Activated T-helper 1 cell treated with anti-CD3 and anti-CD28 coated beads, Interleukin-12 subunit alpha, Interleukin-12 subunit beta, Interleukin-2, Interleukin-4 antibody, amounts not matched to agents 30 ng/mL and 10 ng/mL and 1 ng/mL, durations not matched to agents 14 hours and 24 hours and 36 hours (primary cell): ENCODE measurements around the gene MNAT1. TPM values are rescaled to one million over a fixed set of nuclear protein-coding genes. Genes with fewer than 3 reads are reported as not detected.

Source experiments
- DNase-seq: peaks from one replicate; pipeline ENCODE4 v3.0.0; 2021; ENCODE audit warnings: low spot score
- H3K27ac Mint-ChIP-seq: one replicate; pipeline ENCODE4 v1.8.0; 2021; ENCODE audit warnings: mild to moderate bottlenecking, mixed read lengths
- H3K27me3 Mint-ChIP-seq: one replicate; pipeline ENCODE4 v1.8.0; 2022; ENCODE audit warnings: mild to moderate bottlenecking, moderate library complexity, mixed read lengths; ENCODE audit not compliant: insufficient read depth
- H3K36me3 Mint-ChIP-seq: one replicate; pipeline ENCODE4 v1.8.0; 2021; ENCODE audit warnings: low read depth, mixed read lengths
- H3K4me1 Mint-ChIP-seq: one replicate; pipeline ENCODE4 v1.8.0; 2021; ENCODE audit warnings: low read depth, mixed read lengths
- H3K4me3 Mint-ChIP-seq: one replicate; pipeline ENCODE4 v1.8.0; 2021; ENCODE audit warnings: mild to moderate bottlenecking, moderate library complexity, mixed read lengths
- H3K9me3 Mint-ChIP-seq: one replicate; pipeline ENCODE4 v1.8.0; 2021; ENCODE audit warnings: mixed read lengths
- intact Hi-C: fragments of 100-400 bp; cut with micrococcal nuclease; formaldehyde crosslinking; loops from one replicate; pipeline ENCODE4 v1.15.1; 2024
- total RNA-seq: library from RNA; stranded (reverse); gene quantifications from 2 replicates; pipeline ENCODE4 v1.2.3, GENCODE V29; 2022

The MNAT1 gene
- total RNA-seq, 1 donor from 2014 or later, result 45.1 TPM

DNA sequence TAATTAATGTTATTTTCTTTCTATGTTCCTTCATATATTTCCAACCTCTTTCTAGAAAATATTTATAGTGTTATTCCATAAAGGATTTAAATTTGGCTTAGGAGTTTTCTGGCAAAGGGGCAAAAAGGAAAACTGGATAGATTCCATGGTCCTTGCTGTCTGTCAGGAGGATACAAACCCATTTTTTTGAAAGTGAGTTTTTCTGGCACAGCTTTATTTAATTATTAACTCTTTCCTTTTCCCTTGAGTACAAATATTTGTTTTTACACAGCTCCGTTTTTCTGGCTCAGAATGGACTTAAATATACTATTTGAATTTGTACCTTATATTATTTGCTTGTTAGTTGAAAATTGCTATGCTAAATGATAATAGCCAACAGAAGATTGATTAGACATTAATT, 56.3 kb downstream of the MNAT1 start:
- Mint-ChIP-seq H3K27ac (no peak overlapping the region), H3K4me3 (no peak overlapping the region), H3K9me3 (no peaks in the 10 kb centered on the region), H3K4me1 (no peaks in the 10 kb centered on the region), H3K27me3 (no peaks in the 10 kb centered on the region), H3K36me3 (peaks cover 8% of the 10 kb centered on the region)
- DNase-seq, result no peak
- intact Hi-C loops, result no loop called here

DNA sequence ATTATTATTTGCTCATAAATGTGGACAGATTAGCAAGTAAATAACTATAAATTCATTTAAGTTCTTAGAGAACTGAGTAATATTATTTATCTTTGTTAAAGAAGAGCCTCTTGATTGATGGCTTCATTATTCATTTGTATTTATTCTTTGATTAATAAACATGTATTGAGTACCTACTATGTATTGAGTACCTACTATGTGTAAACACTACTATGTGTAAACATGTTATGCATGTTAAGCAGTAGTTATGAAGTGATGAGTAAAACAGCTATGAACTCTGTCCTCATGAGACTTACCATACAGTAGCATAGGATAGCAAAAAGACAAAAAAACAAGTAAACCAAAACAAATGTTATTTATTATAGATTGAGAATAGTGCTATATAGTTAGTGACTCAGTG, 61.9 kb downstream of the MNAT1 start:
- Mint-ChIP-seq H3K4me1 (no peaks in the 10 kb centered on the region), H3K36me3 (peaks cover 17% of the 10 kb centered on the region), H3K4me3 (no peak overlapping the region), H3K27me3 (no peaks in the 10 kb centered on the region), H3K27ac (no peak overlapping the region), H3K9me3 (no peaks in the 10 kb centered on the region)
- intact Hi-C loops, result no loop called here
- DNase-seq, result no peak

DNA sequence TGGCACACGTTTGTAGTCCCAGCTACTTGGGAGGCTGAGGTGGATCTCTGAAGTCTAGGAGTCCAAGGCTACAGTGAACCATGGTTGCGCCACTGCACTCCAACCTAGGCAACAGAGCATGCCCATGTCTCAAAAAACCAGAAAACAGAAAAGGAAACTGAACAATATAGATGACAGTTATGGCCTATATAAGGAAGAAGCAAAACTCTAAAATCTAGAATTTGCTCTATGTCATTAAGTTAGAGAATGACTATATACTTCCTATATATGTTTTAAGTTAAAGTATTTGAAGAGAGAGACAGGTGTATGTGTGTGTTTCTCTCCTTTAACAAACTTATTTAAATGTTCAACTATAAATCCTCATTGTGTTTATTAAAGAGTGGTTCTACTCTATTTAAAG, 65.8 kb downstream of the MNAT1 start:
- Mint-ChIP-seq H3K4me3 (no peak overlapping the region), H3K4me1 (no peaks in the 10 kb centered on the region), H3K36me3 (peaks cover 19% of the 10 kb centered on the region), H3K27ac (no peak overlapping the region), H3K27me3 (no peaks in the 10 kb centered on the region), H3K9me3 (no peaks in the 10 kb centered on the region)
- intact Hi-C loops, result no loop called here
- DNase-seq, result no peak

DNA sequence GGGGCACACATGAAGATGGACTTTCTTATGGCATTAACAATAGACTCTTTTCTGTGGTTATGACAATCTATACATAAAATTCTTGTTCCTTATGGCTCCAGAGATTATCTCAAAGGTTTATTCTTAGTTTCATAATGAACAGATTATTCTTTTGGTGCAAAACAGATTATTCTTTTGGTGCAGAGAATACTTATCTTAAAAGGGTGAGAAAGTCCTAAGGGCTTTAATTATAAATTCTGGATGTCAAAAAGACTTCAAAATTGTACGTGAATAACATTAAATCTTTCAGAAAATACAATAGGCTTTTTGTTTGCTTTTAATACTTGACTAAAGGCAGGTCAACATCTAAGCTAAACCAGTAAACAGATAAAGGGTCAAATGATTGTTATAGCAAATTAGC, 69.3 kb downstream of the MNAT1 start:
- no peak for DNase-seq
- Mint-ChIP-seq H3K4me3 (no peak overlapping the region), H3K9me3 (no peaks in the 10 kb centered on the region), H3K27me3 (no peaks in the 10 kb centered on the region), H3K4me1 (no peaks in the 10 kb centered on the region), H3K36me3 (peaks cover 18% of the 10 kb centered on the region), H3K27ac (no peak overlapping the region)
- intact Hi-C loops, result no loop called here

DNA sequence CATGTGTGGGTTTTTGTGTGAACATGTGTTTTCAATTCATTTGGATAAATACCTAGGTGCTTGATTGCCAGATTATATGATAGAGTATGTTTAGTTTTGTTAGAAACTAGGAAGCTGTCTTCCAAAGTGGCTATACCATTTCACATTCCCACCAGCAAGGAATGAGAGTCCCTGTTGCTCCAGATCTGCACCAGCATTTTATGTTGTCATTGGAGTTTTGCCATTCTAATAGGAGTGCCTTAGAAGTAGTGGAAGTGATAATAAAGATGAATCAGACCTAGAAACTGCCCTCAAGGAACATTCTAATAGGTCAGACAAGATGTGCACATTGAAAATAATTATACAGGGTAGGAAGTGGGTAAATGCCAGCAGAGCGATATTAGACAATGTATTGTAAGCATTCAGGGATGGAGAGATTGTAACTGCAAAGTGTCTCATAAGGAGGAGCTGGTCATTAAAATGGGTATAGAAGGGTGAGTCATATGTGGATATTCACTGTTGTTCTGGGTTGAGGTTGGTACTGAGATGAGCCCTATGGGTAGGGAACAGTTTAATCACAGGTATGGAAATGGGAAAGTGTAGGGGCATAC, 71.4 kb downstream of the MNAT1 start:
- Mint-ChIP-seq H3K9me3 (no peaks in the 10 kb centered on the region), H3K4me1 (no peaks in the 10 kb centered on the region), H3K36me3 (peaks cover 12% of the 10 kb centered on the region), H3K27ac (no peak overlapping the region), H3K4me3 (no peak overlapping the region), H3K27me3 (no peaks in the 10 kb centered on the region)
- DNase-seq, result no peak
- intact Hi-C loops, result no loop called here

DNA sequence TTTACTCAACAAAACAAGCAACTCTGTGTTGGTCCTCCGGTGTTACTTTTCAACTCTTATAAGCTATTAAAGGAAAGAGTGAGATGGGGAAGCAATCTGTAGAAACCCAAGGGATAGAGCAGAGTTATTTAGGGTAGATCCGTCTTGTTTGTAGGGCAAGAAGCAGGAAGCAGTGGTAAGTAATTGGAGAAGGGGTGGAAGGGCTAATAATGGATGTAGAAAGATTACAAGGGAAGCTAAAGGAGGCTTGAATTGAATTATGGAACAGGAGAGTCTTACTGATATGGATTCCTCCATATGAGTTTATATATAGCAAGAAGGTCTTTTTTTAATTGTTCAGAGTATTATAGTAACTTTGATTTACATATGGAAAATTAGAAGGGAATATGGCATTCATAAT, 72.7 kb downstream of the MNAT1 start:
- peaks cover 16% of the 10 kb centered on the region for H3K36me3 Mint-ChIP-seq
- H3K27me3 Mint-ChIP-seq, result no peaks in the 10 kb centered on the region
- H3K27ac Mint-ChIP-seq, result no peak overlapping the region
- no peaks in the 10 kb centered on the region for H3K9me3 Mint-ChIP-seq
- H3K4me1 Mint-ChIP-seq, result no peaks in the 10 kb centered on the region
- intact Hi-C loops, result no loop called here
- no peak for DNase-seq
- H3K4me3 Mint-ChIP-seq, result no peak overlapping the region

DNA sequence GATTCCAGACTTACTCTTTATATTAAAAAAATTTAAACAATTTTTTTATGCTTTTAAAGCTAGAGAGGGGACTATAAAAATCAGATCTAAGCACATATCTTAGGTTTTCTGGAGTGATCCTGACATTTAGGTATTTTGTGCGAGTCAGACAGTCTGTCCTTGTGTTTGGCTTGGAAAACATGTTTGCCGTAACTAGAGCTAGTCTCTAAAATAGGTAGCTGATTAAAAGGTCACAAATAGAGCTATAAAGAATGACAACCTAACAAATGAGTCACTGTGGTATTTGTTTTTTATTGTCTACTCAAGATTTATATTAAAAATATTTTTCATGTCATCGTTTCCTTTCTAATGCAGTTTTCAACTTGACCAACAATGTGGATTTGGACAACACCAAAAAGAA, 73.4 kb downstream of the MNAT1 start:
- no peaks in the 10 kb centered on the region for H3K4me1 Mint-ChIP-seq
- no peak overlapping the region for H3K4me3 Mint-ChIP-seq
- H3K9me3 Mint-ChIP-seq, result no peaks in the 10 kb centered on the region
- no peak overlapping the region for H3K27ac Mint-ChIP-seq
- intact Hi-C loops, result no loop called here
- no peaks in the 10 kb centered on the region for H3K27me3 Mint-ChIP-seq
- peaks cover 18% of the 10 kb centered on the region for H3K36me3 Mint-ChIP-seq
- DNase-seq, result no peak

DNA sequence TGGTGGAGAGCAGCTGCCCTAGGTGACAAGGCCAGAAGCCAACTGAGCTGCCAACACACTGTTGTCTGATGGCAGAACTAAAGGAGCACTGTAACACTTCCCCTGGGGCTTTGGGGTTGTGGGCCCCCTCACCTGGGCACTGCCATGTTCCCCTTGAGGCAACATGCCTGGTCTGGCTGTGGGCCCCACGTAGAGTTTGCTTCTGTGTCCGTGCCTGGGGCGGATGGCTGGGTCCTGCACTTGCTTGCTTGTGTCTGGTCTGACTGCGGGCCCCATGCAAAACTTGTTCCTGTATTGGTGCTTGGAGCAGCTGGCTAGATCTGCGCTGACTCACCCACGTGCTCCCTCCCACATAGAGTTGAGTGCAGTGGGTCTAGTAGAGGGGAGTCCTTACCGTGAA, 78.4 kb downstream of the MNAT1 start:
- Mint-ChIP-seq H3K9me3 (no peaks in the 10 kb centered on the region), H3K27me3 (no peaks in the 10 kb centered on the region), H3K36me3 (peaks cover 19% of the 10 kb centered on the region), H3K4me1 (no peaks in the 10 kb centered on the region), H3K4me3 (no peak overlapping the region), H3K27ac (no peak overlapping the region)
- intact Hi-C loops, result no loop called here
- DNase-seq, result no peak

DNA sequence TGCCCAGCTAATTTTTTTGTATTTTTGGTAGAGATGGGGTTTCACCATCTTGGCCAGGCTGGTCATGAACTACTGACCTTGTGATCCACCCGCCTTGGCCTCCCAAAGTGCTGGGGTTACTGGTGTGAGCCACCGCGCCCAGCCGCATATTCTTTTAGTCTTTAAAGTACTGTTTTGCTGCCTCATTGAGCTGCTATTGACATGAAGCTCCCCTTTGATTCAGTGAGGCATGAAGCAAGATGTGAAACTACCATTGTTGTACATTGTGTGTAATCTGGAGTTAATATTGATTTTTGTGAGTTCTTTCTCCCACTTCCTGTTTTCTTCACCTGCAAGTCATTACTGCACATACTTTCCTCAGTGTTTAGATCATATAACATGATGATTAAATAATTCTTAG, 80.8 kb downstream of the MNAT1 start:
- DNase-seq, result no peak
- Mint-ChIP-seq H3K4me3 (no peak overlapping the region), H3K4me1 (no peaks in the 10 kb centered on the region), H3K27me3 (no peaks in the 10 kb centered on the region), H3K9me3 (no peaks in the 10 kb centered on the region), H3K27ac (no peak overlapping the region), H3K36me3 (peaks cover 17% of the 10 kb centered on the region)
- intact Hi-C loops, result no loop called here

DNA sequence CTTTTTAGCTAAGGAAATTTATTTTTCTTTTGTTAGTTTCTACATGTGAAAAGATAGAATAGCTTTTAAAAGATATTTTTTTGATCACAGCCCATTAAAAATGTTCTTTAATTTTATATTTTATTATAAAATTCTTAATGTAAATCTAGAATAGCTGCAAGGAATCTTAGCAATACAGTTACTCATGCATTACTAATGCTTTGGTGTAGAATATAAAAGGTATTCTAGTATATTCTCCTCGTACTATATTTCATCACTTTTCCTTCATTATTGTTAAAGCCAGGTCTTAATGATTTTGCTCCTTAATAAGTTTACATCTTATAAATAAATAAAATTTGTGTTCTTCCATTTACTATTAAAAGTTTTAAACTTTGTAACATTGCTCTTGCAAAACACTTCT, 82.6 kb downstream of the MNAT1 start:
- no peak for DNase-seq
- no peaks in the 10 kb centered on the region for H3K9me3 Mint-ChIP-seq
- peaks cover 17% of the 10 kb centered on the region for H3K36me3 Mint-ChIP-seq
- no peak overlapping the region for H3K4me3 Mint-ChIP-seq
- no peak overlapping the region for H3K27ac Mint-ChIP-seq
- H3K4me1 Mint-ChIP-seq, result no peaks in the 10 kb centered on the region
- H3K27me3 Mint-ChIP-seq, result no peaks in the 10 kb centered on the region
- intact Hi-C loops, result no loop called here

DNA sequence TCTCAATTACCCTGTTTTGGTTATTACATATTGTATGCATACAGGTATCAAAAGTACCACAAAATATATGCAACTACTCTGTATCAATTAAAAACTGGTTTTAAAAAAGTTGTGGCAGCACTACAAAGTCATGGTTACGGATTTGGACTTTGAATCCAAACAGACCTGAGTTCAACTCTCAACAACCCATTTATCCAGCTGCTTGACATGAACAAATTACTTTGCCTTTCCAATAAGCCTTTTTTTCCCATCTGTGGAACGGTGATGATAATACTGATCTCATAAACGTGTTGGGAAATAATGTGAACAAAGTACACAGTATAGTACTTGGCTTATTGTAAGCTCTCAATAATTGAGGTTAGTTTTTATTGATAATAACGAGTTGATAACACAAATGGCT, 85.0 kb downstream of the MNAT1 start:
- Mint-ChIP-seq H3K4me1 (no peaks in the 10 kb centered on the region), H3K9me3 (no peaks in the 10 kb centered on the region), H3K36me3 (peaks cover 5% of the 10 kb centered on the region), H3K27me3 (no peaks in the 10 kb centered on the region), H3K27ac (no peak overlapping the region), H3K4me3 (no peak overlapping the region)
- intact Hi-C loops, result no loop called here
- DNase-seq, result no peak

DNA sequence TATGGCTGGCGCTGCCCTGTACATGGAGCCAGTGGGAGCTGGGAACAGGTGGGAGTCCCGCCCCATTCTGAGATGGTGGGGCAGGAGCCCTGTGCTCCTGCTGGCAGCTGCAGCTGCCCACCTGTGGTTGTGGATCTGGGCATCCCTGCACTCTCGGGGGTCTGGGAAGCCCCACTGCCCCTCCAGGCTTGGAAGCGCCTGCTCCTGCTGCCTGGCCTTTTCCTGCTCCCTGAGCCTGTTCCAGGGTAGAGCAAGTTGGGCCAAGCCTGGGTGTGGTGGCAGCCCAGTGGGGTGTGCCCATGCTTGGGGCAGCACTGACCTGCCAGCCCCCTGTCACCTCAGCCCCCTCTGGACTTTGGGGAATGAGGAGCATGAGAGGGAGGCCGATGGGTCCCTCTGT, 104.0 kb downstream of the MNAT1 start:
- H3K27me3 Mint-ChIP-seq, result no peaks in the 10 kb centered on the region
- intact Hi-C loops, result no loop called here
- H3K36me3 Mint-ChIP-seq, result peaks cover 14% of the 10 kb centered on the region
- no peak overlapping the region for H3K4me3 Mint-ChIP-seq
- DNase-seq, result no peak
- H3K27ac Mint-ChIP-seq, result no peak overlapping the region
- peaks cover 4% of the 10 kb centered on the region for H3K9me3 Mint-ChIP-seq
- no peaks in the 10 kb centered on the region for H3K4me1 Mint-ChIP-seq

DNA sequence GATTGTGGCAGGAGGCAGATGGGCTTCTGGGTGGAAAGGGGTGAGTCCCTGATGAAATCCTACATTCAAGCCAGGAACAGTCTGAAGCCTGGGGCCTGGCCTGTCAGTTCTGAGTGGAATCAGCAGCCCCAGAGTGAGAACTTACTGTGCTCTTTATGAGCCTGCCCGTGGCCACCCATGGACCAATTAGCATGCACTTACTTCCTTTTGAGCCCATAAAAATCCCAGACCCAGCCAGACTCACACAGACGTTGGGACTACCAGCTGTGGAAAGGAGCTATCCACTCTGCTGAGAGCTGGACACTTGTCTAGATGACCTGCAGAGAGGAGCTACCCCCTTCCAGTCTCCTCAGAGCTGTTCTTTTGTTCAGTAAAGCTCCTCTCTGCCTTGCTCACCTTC, 104.5 kb downstream of the MNAT1 start:
- intact Hi-C loops, result no loop called here
- H3K36me3 Mint-ChIP-seq, result peaks cover 14% of the 10 kb centered on the region
- no peaks in the 10 kb centered on the region for H3K27me3 Mint-ChIP-seq
- no peak overlapping the region for H3K27ac Mint-ChIP-seq
- no peaks in the 10 kb centered on the region for H3K4me1 Mint-ChIP-seq
- no peak overlapping the region for H3K4me3 Mint-ChIP-seq
- no peak for DNase-seq
- peaks cover 2% of the 10 kb centered on the region for H3K9me3 Mint-ChIP-seq

DNA sequence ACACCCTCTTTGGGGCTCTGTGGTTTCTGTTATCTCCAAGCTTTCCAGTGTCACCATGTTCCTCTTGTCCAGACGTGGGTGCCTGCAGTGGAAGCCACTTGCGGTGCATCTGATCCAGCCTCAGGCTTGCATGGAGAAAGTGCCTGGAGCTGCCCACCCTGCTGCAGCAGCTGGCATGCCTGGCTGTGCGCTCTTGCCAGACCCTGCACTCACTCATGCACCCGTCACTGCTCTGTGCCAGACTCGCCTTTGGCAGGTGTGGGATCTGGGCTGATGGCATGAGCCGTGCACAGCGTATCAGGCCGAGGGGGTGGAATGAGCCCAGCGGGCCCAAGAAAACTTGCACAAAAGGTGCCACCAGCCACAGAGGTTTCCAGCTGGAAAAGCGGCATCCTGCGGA, 105.1 kb downstream of the MNAT1 start:
- DNase-seq, result no peak
- Mint-ChIP-seq H3K4me3 (no peak overlapping the region), H3K4me1 (no peaks in the 10 kb centered on the region), H3K27ac (no peak overlapping the region), H3K27me3 (no peaks in the 10 kb centered on the region), H3K9me3 (no peaks in the 10 kb centered on the region), H3K36me3 (peaks cover 14% of the 10 kb centered on the region)
- intact Hi-C loops, result no loop called here
